GM19467 (cell line): ENCODE measurements around the gene ASCC3.

Source experiments
- ATAC-seq: cut with Tn5 transposase; IDR thresholded peaks from one replicate; pipeline ENCODE4 v1.9.1; 2021; ENCODE audit warnings: mild to moderate bottlenecking, moderate library complexity; ENCODE audit not compliant: unreplicated experiment

The ASCC3 gene

DNA sequence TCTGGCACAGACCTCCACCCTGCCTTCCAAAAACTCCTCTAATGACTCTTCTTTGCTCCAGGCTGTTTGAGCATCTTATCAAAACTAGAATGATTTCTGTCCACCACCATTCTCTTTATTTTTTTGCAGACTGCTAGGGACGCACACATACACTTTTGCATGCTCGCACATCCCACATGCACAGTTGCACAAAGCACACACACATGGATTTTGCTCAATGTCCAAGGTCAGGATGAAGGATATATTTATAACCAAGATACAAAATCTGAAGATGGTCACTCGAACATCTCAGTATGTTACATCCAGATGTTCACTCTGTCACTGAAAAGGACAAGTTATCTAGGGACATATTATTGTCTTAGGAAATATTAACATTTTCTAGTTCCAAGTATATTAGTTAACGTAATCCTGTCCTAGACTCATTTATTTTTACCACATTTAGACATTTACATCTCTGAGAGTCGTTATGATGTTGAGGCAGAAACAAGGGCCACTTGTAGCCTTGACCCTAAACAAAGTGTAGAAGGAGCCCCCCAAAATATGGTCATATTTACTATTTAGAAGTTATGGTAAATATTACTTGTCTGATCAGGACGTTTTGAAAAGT is 413.0 kb downstream of the ASCC3 start:
- no peak for ATAC-seq

DNA sequence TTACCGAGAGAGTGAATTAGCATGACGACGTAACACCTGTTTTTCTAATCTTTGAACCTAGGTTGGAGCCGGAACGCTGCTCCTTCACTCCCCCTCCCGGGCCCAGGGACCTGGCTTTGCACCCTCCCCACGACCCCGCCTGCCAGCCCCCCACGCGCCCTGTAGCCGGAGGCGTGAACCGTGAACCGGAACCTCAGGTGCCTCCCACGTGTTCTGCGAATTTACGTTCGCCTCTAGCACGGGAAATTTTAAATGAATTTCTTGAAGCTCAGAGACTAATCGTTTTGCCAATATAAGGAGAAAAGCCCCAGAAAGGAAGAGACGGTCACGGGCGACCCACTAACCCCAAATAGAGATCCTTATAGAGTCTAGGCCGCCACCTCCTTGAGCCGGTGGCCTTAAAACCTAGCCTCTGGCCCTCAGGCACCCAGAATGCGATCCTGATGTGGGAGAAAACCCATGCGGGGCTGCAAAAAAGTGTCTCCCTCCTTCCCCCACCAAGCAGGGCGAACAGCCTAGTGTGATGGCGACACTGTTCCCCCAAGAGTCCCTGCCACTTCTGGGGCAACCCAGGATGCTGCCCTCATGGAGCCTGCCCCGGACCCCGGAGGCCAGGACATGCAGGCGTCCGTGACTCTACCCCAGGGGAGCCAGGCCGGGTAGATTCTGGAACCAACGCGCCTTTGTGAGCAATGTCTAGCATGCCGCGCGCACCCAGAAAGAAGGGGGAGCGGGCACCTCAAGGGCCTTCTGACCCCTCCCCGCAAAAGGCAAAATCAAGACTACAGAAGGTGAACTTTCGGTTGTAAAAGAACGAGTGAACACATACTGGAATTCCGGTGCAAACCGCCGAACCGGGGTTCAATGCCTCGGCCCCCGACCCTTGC is 413.8 kb downstream of the ASCC3 start:
- no peak for ATAC-seq

DNA sequence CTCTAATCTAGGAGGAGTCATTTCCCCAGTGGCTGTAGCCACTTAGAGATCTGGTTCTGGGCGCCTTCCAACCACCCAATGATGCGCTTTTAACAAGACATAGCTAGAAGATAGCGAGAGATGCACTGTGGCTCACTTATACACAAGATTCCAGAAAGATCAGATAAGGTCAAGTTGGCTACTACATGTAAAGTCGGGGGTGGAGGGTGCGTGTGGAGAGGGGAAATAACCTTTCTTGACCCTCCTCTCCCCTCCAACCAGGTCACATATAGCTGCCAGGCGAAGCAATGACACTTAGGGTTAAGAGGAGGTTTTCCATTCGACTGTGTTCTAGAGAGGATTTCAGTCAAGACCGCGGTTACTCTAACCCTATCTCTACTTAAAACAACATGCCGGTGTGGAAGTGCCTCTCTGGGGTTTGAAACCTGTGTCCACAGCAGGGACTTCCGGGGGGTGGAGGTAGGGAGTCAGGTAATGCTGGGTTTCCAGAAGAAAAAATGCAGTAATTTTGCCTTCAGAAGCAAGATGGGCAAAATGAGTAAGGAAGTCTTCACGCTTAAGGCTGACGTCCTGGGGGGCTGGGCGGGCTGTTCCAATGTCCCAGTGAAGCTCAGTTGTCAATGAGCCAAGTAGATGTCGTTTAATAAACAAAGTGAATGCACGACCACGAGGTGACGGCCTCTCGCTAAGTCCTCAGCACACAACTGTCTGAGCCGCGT is 414.6 kb downstream of the ASCC3 start:
- no peak for ATAC-seq

DNA sequence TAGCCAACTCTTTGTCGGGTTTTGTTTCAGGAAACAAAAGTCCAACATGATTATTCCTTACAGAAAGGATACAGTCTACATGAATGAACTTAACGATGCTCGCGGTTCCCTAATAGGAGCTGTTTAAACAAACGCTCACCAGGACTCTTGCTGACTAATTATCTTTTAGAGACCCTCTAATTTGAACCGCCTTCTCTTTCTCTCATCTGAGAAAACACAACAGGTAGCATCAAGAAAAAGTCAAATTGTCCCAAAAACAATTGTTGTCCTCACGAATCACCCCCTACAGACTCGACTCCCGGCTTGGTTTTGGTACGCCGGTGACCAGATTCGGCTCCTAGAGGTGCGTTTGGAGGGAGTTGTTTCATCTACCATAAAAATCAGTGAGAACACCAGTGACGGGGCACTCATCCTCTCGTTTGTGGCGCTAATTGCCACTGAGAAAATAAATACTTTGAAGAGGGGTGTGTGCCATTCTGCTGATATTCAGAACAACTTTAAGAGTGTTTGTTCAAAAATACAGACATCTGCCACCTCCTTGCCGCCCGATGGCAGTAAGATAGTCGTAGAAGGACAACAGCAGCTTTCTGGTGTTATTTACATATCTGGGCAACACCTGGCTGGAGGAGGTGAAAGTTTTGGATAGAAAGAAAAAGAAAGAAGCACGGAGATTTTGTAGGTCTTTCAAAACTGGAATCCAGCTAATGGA is 415.3 kb downstream of the ASCC3 start:
- ATAC-seq = no peak

DNA sequence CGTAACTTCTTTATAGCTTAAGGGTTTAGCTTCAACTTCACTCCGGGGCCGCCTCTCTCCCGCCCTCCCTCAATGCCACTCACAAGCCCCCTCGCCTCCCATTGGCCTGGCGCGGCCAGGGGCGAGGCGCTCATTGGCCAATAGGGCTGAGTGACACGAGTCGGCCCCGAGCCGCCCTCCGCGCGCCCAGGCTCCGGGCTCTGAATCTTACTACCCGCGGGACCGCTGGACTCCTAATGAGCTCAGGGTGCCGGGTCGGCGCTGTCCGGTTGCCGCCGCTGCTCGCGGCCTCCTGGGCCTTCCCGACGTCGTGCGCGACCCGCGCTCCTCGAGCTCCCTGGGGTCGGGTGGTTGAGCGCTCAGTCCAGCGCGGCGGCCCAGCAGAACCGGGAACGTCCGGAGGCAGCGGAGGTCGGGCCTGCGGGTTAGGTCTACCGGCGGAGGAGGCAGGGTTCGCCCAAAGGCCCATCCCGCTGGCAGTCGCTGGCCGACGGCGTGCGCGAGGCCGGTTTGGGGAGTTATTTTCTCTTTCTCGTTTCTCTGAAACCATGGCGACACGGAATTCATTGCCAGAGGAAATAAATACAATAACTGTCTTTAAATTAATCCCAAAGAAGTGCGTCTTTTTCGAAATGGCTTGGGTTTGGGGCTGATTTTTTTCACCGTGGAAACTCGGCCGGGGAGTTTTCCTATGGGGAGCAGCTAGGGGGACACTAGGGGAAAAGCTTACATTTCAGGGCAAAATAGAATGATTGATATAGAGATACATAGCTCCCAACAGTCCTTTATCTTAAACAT is 416.0 kb downstream of the ASCC3 start, which contains the start of gene SIM1:
Gene SIM1, minus strand, starts transcription at position 19 of the 798 bp plus-strand sequence. CDS start 1,453 bp downstream, outside the sequence.
- ATAC-seq = peak; percentile 70

DNA sequence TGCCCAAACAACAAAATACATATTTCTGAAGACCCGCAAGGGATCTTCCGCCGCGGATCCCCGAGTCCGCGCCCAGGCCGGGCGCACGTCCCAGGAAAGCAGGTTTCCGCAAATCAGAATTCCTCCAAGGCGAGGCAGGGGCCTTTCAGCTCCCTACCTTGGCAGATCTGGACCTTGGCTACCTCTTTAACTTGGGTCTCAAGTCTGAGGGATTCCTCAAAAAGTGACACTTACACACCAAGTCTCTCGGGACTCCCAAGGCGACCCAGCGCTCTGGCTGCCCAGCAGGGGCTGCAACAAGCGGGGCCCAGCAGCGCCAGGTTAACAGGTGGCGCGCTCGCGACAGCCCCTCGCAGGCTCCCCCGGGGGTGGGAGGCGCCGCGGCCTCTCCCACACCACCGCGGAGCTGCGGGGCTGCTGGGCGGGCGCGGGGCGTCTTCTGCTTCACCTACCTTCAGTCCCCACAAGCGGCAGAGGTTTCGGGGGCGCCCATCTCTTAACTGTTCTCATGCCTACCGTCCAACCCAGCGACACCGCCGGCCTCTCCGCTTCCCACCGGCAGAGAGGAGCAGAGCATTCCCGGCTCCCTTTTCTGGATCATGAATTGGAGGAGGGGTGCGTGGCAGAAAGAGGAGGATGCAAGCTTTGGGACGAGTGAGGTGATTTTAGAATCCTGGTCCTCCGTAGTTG is 416.8 kb downstream of the ASCC3 start:
- ATAC-seq = no peak

DNA sequence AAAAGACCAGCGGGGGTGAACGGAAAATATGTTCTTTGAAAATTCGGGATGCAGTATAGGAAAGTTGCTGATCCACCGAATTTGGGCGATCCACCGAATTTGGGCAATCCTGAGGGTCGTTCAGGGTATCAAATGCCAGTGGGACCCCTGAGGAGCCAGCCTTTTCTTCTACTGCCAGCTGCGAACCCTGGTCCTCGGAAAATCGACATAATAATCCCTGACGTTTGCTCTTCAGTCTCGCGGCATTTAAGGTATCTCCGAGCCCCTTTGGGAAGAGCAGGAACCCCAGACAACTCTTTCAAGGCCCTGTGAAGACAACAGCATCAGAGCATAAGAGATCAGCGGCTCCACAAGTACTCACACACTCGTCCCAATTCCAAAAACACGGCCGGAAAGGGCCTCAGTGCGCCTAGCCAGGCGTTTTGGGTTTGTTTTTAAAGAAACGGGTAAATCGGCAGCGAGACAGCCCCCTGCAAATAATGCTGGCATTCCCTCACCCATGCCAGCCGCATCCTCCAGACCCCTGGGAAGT is 417.4 kb downstream of the ASCC3 start:
- no peak for ATAC-seq

DNA sequence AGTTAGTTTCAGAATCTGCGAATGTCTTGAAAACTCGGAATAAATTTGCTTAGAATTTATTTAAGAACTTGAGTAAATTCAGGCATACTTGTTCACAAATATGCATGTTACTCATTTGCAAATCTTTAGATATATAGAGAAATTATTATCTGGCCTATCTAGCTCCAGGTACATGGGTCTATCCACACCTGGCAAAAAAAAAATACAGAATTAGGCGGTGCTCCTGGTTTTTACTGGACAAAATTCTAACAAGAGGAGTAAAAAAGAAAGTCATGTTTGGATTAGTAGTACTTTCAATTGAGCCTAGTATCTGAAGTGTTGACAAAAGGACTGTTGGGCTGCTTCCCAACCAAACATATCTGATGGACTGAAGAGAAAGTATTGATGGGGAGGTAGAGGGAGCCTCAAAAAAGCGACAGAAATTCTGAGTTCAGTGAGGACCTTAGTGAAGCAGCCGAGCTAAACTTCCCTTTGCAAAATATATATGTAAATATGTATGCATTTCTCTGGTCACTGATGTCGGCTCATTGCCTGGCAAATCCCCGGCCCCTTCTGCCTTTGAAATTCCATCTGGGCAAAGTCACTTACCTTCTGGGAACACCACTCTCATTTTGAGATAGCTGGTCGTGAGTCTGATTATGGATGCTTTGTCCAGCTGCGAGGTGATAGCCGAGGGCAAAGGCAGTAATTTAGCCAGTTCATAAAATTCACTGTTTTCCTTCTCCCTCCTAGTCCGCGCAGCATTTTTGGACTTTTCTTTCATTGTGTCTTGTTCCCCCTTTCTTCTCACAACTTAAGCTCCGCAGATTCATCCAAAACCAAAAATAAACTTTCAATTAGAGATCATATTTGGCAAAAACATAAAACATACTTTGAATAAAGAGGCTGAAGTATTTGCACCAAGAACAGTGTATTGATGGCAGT is 418.2 kb downstream of the ASCC3 start:
- no peak for ATAC-seq

DNA sequence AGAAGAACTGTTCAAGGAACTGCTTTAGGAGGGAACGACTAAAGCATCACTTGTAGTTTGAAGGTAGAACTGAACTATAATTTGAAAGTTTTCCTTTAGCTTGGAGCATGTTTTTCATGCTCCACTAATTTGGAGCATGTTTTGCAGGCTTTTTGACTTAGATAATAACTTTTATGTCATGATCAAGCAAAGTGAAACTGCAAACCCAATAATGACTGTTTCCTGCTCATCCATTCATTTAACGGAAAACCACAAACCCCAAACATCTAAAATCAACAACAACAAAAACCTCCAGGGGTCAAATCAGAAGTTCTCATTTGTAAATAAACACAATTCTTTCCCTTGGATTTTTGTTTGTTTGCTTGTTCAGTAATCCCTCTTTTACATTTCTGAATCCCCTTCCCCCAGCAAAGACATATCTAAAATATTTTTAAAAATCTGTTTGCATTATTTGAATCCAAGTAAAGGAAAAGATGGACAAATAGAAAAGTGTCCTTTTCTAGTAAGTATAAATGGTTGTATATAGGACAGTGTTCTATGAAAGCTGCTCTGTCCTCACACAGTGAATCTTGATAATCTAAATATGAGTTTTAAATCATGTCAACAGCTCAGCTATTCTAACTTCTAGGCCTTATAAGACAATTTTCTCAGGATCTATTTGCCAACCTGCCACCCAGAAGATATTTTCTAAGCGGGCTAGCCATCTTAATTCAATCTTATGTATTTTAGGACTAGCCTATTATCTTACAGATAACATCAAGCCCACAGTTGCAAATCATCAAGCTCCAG is 419.0 kb downstream of the ASCC3 start:
- no peak for ATAC-seq

DNA sequence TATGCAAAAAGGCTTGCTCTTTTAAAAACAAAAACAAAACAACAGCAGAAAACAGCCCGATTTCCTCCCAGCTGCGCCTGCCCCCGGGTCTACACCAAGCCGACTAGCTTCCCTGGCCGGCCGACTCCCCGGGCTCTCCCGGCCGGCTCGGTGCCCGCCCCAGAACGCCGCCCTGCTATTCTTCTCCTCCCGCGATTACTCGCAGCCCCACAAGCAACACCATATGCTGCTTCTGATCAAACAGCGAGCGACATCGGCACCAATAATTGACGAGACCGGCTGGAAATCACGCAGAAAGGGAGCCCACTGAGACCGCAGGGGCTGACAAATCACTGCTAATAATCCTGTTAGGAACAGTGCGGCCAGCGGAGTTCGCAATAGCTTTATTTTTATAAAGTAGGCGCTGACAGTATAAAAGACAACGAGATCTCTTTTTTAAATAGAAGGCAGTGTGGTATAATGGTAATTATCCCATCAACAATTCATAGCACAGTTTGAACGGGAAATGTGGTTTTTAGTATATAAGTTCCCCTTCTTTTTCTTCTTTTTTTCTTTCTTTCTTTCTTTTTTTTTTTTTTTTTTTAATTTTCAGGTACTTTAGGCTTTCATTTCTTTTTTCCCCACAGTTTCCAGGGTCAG is 419.7 kb downstream of the ASCC3 start:
- no peak for ATAC-seq

DNA sequence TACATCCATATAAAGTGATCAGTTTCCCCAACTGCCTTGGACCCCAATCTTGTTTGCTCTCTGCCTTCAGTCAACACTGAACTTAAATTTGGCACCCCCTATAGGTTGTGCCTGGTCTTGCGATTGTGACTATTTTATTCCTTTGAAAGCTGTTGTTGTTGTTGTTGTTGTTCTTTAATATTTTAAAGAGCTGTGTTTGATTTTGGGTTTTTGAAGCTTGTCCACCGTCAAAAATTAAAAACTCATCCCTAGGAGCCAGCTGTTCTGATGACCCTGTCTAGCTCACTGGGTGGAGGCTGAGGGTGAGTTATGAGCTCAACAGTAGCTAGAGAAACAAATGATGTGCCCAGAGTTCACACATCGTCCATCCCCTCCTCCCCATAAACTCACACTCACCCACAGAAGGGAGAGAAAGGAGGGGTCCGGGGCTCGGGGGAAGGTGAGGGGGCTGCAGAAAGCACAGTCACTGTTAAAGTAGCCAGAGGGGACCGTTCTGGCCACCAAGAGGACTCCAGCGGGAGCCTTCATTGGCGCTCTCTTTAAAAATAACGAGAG is 420.4 kb downstream of the ASCC3 start:
- no peak for ATAC-seq

DNA sequence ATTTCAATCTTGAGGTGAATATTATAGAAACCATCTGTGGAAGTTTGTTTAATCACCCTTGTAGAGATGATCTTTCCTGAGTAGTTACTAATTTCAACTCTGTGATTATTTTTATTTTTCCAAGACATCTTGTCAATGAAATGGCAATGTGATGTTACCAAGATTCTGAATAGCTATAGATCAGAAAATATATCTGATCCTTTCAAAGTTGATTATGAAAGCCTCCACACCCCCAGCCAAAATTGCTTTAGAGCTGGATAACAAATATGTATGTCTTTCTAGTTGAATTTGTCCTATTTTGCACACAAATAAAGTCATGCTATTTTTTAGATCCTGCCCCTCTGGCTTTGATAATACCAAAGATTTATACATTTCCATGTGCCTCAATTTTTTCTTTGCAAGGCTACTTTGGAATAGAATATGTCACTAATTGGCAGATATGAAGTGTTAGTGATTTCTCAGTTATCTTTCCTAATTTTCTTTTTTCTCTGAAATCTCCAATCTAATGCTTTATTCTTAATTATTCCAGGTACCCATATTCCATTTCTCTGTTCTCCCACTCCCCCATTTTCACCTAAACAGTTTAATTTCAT is 421.4 kb downstream of the ASCC3 start:
- no peak for ATAC-seq

DNA sequence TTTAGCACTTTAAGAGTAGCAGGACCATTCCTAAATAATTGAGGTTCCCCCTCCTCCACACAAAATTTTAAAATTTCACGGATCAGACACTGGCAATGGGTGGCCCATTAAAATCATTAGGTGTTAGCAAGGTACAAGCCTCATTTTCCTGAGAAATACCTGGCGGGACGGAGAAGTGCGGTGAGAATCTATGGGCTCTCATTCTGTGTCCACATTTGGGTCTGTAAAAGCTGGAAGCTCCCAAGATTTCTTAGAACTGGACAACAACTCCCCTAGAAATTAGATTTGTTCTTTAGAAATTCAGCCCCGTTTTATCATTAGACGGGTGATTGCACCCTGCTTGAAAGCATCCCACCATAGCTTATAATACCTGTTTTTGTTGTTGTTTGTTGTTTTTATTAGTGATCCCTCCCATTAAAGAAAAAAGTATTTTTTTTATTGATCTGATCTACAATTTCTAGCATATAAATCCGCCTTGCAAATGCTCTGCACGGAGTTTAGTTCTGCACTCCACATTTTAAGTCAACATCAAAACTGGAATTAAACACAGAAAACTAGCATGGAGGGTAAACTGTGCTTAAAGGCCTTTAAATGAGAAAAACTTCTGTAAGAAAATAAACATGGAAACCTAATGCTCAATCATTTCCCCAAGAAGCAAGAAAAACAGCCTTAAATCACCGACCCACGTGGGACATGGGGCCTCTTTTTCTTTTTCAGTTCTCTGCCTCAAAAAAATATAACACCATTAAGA is 422.1 kb downstream of the ASCC3 start:
- no peak for ATAC-seq
